D721Med (cell line): ENCODE results near the gene MME.

ENCODE experiments used
- DNase-seq: peaks from one replicate; pipeline ENCODE4 v3.0.0; 2011; ENCODE audit warnings: low spot score; ENCODE audit not compliant: insufficient read length
- FAIRE-seq: peaks from 2 replicates; lab custom pipeline; 2011; peaks lifted over from hg19 to GRCh38; lab: Jason Lieb, UNC
- TF ChIP-seq, protein P1 (sequence below): IDR thresholded peaks from 2 replicates; pipeline ENCODE4 v1.5.1; 2012; ENCODE audit warnings: mild to moderate bottlenecking, control low read depth; ENCODE audit not compliant: insufficient read depth; ENCODE audit errors: missing control alignments

MME gene

DNA sequence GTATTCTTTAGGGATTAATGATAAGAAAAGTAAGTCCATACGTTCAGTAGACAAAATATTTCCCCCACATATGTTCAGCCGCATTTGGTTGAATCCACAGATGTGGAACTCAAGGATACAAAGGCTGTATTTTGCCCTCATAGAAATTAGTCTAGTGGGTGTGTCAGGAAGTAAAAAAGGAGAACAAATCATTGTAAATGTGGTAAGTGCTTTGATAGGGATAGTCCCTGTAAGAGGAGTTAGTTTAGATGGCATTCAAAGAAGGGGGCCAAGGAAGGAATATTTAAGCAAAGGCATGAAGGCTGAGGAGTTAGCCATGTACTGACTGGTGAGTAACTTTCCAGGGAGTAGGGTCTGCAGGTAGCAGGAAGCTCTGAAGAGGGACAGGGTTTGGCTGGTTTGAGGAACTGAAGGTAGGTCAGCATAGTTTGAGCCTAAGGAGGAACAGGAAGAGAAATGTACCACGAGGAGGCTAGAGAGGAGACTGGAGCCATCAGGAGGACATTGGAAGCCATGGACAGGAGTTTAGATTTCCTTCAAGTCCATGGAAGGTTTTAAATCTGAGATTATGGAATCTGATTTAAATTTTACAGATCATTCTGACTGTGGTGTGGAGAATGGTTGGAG, 98.8 kb downstream of the MME start:
- no peak for DNase-seq
- no peak for FAIRE-seq
- TF ChIP-seq, protein P1, sequence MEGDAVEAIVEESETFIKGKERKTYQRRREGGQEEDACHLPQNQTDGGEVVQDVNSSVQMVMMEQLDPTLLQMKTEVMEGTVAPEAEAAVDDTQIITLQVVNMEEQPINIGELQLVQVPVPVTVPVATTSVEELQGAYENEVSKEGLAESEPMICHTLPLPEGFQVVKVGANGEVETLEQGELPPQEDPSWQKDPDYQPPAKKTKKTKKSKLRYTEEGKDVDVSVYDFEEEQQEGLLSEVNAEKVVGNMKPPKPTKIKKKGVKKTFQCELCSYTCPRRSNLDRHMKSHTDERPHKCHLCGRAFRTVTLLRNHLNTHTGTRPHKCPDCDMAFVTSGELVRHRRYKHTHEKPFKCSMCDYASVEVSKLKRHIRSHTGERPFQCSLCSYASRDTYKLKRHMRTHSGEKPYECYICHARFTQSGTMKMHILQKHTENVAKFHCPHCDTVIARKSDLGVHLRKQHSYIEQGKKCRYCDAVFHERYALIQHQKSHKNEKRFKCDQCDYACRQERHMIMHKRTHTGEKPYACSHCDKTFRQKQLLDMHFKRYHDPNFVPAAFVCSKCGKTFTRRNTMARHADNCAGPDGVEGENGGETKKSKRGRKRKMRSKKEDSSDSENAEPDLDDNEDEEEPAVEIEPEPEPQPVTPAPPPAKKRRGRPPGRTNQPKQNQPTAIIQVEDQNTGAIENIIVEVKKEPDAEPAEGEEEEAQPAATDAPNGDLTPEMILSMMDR: no peak

DNA sequence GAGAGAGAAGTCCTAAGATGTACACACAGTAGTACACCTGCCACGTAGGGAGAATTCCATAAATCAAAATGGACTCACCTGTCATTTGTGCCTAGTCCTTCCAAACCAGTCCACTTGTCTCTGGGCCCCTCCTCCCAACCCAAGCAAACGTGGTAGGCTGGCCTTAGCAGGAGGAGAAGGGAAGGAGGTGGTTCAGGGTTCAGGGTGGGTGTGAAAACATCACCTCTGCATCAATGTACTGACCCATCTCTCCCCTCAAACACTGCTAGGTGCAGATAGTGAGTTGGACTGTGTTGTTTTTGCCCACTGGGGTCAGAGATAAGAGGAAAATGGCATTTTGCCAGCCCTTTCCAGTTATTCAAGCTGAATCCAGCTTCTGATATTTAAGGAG, 99.3 kb downstream of the MME start:
- FAIRE-seq (no peak), DNase-seq (no peak)
- TF ChIP-seq, protein P1: no peak

DNA sequence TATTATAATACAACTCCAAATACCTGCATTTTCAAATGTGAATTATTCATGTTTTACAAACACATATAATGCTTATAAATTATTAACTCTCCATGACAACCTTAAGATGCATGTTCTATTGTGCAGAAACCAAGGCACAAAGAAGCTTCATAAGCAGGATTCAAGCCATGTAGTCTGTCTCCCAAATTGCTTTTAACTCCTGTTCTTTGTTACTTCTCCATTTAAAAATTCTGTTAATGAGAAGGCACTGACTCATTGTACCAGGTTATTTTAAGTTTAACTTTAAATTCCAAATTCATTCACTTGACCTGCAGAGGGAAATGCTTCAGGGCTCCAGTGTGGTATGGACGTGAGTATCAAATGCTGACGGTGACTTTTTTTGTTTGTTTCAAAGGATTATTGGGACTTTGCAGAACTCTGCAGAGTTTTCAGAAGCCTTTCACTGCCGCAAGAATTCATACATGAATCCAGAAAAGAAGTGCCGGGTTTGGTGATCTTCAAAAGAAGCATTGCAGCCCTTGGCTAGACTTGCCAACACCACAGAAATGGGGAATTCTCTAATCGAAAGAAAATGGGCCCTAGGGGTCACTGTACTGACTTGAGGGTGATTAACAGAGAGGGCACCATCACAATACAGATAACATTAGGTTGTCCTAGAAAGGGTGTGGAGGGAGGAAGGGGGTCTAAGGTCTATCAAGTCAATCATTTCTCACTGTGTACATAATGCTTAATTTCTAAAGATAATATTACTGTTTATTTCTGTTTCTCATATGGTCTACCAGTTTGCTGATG, 100.0 kb downstream of the MME start:
- TF ChIP-seq, protein P1: no peak
- no peak for DNase-seq
- FAIRE-seq: no peak

DNA sequence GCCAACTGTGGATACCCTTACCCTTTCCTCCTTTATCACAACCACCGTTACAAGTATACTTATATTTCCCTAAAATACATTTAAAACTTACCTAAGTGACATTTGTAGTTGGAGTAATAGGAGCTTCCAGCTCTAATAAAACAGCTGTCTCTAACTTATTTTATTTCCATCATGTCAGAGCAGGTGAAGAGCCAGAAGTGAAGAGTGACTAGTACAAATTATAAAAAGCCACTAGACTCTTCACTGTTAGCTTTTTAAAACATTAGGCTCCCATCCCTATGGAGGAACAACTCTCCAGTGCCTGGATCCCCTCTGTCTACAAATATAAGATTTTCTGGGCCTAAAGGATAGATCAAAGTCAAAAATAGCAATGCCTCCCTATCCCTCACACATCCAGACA, 102.3 kb downstream of the MME start:
- DNase-seq (no peak), FAIRE-seq (no peak)
- TF ChIP-seq, protein P1: no peak

DNA sequence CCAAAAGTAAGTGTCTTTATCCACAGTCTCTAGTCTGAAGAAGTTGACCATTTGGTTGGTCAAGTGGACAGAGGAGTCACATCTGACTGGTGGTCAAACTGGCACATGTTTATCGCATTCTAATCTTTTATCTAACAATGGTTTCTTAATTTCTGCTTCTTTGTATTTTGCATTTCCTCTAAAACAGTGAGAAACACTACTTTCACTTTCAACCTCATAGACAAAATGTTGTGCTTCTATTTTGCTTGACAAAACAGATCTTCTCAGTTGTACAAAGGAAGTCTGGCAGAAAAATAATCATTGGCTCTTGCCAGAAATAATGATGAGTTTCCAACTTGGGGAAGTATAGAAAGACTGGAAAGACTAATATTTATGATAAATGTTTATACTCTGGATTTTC, 103.9 kb downstream of the MME start:
- TF ChIP-seq, protein P1: no peak
- FAIRE-seq (no peak), DNase-seq (no peak)

DNA sequence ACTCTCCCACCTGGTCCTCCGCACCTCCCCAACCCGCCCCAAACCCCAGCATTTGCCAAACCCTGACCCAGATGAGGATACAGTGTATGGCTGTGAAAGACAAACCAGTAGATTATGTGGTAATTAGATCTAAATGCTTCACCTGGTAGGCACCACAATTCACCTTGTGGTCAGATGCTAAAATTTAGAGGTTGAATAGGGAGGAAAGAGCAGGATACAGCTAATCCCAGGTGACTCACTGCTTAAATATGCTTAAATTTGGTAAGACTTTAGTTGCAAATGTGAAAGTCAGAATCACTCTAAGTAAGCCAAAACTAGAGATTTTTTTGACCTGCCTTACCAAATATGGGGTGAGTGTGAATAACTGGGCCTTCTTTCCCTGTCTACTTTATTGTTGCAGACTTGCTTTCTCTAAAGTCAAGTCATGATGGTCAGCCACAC, 105.5 kb downstream of the MME start:
- DNase-seq (no peak), FAIRE-seq (no peak)
- TF ChIP-seq, protein P1: no peak

DNA sequence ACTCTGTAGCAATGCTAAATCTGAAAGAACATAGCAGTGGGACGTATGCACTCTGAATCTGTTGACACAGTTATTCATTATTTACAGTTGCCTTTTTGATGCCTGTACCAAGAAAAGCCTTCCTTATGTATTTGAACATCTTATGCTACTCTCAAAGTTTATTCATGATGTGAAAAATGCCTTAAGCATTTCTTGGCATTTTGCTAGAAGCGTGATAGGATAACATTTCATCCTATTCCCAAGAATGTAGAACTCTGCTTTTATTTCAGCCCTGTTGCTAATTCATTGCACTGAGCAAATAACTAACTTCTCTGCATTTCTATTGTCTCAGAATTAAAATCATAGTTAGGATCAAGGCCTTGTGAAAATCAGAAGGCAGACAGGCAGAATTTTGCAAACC, 107.9 kb downstream of the MME start:
- no peak for FAIRE-seq
- no peak for DNase-seq
- TF ChIP-seq, protein P1: no peak
